Measurements from ENCODE around the gene PNPLA5. TPM values are rescaled to one million over a fixed set of nuclear protein-coding genes. Genes with fewer than 3 reads are reported as not detected.

The PNPLA5 gene
- total and polyA plus RNA-seq, 2 of the 8 experiments (the other 6 are each of a cell fraction or from before 2014, with no cell fraction given), result 3.9 to 6.8 TPM

- TF ChIP-seq, protein P1, sequence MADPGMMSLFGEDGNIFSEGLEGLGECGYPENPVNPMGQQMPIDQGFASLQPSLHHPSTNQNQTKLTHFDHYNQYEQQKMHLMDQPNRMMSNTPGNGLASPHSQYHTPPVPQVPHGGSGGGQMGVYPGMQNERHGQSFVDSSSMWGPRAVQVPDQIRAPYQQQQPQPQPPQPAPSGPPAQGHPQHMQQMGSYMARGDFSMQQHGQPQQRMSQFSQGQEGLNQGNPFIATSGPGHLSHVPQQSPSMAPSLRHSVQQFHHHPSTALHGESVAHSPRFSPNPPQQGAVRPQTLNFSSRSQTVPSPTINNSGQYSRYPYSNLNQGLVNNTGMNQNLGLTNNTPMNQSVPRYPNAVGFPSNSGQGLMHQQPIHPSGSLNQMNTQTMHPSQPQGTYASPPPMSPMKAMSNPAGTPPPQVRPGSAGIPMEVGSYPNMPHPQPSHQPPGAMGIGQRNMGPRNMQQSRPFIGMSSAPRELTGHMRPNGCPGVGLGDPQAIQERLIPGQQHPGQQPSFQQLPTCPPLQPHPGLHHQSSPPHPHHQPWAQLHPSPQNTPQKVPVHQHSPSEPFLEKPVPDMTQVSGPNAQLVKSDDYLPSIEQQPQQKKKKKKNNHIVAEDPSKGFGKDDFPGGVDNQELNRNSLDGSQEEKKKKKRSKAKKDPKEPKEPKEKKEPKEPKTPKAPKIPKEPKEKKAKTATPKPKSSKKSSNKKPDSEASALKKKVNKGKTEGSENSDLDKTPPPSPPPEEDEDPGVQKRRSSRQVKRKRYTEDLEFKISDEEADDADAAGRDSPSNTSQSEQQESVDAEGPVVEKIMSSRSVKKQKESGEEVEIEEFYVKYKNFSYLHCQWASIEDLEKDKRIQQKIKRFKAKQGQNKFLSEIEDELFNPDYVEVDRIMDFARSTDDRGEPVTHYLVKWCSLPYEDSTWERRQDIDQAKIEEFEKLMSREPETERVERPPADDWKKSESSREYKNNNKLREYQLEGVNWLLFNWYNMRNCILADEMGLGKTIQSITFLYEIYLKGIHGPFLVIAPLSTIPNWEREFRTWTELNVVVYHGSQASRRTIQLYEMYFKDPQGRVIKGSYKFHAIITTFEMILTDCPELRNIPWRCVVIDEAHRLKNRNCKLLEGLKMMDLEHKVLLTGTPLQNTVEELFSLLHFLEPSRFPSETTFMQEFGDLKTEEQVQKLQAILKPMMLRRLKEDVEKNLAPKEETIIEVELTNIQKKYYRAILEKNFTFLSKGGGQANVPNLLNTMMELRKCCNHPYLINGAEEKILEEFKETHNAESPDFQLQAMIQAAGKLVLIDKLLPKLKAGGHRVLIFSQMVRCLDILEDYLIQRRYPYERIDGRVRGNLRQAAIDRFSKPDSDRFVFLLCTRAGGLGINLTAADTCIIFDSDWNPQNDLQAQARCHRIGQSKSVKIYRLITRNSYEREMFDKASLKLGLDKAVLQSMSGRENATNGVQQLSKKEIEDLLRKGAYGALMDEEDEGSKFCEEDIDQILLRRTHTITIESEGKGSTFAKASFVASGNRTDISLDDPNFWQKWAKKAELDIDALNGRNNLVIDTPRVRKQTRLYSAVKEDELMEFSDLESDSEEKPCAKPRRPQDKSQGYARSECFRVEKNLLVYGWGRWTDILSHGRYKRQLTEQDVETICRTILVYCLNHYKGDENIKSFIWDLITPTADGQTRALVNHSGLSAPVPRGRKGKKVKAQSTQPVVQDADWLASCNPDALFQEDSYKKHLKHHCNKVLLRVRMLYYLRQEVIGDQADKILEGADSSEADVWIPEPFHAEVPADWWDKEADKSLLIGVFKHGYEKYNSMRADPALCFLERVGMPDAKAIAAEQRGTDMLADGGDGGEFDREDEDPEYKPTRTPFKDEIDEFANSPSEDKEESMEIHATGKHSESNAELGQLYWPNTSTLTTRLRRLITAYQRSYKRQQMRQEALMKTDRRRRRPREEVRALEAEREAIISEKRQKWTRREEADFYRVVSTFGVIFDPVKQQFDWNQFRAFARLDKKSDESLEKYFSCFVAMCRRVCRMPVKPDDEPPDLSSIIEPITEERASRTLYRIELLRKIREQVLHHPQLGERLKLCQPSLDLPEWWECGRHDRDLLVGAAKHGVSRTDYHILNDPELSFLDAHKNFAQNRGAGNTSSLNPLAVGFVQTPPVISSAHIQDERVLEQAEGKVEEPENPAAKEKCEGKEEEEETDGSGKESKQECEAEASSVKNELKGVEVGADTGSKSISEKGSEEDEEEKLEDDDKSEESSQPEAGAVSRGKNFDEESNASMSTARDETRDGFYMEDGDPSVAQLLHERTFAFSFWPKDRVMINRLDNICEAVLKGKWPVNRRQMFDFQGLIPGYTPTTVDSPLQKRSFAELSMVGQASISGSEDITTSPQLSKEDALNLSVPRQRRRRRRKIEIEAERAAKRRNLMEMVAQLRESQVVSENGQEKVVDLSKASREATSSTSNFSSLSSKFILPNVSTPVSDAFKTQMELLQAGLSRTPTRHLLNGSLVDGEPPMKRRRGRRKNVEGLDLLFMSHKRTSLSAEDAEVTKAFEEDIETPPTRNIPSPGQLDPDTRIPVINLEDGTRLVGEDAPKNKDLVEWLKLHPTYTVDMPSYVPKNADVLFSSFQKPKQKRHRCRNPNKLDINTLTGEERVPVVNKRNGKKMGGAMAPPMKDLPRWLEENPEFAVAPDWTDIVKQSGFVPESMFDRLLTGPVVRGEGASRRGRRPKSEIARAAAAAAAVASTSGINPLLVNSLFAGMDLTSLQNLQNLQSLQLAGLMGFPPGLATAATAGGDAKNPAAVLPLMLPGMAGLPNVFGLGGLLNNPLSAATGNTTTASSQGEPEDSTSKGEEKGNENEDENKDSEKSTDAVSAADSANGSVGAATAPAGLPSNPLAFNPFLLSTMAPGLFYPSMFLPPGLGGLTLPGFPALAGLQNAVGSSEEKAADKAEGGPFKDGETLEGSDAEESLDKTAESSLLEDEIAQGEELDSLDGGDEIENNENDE (IDR thresholded peaks at IDR 0.05; ENCODE audit: insufficient replicate concordance, low read length), result no peak
These were observed 38.4 kb downstream of the PNPLA5 start (continued) for GRCh38 chr22:43853328-43853931.
